ENCODE results near the gene ALDOC. TPM values are rescaled to one million over a fixed set of nuclear protein-coding genes. Genes with fewer than 3 reads are reported as not detected.

Gene ALDOC
- total RNA-seq, 1 donor from 2014 or later, result 18.3 TPM

DNA sequence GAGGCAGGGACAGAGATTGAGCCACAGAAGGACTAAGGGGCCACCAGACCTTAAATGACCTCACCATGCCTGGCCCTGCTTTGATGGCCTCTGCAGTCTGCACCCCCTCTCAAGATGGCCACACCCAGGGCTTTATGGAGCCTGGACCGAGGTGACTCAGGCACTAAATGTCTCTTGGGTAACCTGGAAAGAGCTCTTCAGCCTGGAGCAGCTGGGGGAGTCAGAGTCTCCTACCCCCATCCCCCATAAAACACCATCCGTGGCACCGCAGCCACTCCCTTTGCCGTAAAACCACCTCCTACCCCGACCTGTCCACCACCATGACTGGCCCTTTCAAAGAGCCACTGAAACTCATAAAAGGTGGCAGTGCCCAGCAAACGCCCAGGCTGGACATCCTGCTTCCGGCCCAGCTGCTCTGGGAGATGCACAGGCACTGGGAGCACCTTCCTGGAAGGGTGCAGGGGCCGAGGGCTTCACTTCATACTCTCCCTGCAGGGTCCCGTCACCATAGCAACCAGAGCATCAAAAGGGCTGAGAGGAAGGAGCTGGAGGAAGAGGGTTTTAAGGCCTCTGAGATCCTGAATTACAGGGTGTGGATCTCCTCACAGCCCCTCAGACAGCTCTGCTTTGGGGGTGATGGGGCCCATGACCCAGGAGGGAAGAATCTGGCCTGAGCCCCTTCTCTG is 48.2 kb downstream of the ALDOC start:
- no peak overlapping the region for H3K27ac Mint-ChIP-seq (ENCODE audit: unreplicated experiment)
- H3K36me3 Mint-ChIP-seq (ENCODE audit: low read depth, unreplicated experiment), result no peaks in the 10 kb centered on the region
- H3K4me1 Mint-ChIP-seq (ENCODE audit: unreplicated experiment), result no peaks in the 10 kb centered on the region
- TF ChIP-seq, protein P1, sequence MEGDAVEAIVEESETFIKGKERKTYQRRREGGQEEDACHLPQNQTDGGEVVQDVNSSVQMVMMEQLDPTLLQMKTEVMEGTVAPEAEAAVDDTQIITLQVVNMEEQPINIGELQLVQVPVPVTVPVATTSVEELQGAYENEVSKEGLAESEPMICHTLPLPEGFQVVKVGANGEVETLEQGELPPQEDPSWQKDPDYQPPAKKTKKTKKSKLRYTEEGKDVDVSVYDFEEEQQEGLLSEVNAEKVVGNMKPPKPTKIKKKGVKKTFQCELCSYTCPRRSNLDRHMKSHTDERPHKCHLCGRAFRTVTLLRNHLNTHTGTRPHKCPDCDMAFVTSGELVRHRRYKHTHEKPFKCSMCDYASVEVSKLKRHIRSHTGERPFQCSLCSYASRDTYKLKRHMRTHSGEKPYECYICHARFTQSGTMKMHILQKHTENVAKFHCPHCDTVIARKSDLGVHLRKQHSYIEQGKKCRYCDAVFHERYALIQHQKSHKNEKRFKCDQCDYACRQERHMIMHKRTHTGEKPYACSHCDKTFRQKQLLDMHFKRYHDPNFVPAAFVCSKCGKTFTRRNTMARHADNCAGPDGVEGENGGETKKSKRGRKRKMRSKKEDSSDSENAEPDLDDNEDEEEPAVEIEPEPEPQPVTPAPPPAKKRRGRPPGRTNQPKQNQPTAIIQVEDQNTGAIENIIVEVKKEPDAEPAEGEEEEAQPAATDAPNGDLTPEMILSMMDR (IDR thresholded peaks at IDR 0.05; ENCODE audit: unreplicated experiment), result no peak
- peaks cover 10% of the 10 kb centered on the region for H3K27me3 Mint-ChIP-seq (ENCODE audit: unreplicated experiment)
- H3K9me3 Mint-ChIP-seq (ENCODE audit: unreplicated experiment), result no peaks in the 10 kb centered on the region
- no peak for DNase-seq (ENCODE audit: low spot score)
- no peak overlapping the region for H3K4me3 Mint-ChIP-seq (ENCODE audit: unreplicated experiment)

DNA sequence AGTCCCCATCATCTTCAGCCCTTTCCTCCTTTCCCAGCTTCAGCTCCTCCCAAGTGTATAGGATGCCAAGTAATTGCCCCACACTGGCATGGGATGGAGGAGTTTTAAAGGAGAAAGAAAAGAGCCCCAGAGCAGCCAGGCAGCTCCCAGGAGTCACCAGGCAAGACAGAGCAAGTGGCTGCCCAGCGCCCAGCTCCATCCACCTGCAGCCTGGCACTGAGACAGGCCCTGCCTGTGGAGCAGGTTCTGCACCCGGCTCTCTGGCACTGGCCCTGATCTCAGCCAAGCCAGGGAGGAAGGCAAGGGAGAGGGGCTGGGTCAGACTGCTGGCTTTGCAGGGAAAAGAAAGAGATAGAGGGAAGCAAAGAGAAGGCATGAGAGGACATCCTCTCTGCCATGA is 48.8 kb downstream of the ALDOC start:
- no peaks in the 10 kb centered on the region for H3K36me3 Mint-ChIP-seq (ENCODE audit: low read depth, unreplicated experiment)
- no peak for DNase-seq (ENCODE audit: low spot score)

DNA sequence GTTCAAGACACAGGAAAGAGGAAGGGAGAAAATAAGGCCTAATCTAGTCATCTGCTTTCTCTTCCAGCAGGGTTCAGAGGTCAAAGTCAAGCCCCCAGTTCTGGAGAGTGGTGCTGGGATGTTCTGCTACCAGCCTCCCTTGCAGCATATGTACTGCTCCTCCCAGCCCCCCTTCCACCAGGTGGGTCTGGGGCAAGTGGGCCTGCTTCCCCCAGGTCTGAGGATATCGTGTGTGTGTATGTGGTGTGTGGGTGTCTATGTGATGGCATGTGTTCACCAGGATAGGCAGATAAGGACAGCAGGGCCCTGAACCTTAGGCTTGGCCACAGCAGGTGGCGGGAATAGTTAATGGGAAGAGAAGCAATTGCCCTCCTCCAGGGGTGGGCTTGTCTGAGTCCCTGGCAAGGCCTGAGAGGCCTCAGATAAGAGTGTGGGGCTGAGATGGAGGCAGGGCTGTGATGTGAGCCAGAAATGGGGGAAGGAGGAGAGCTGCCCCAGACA is 49.5 kb downstream of the ALDOC start:
- no peak overlapping the region for H3K4me3 Mint-ChIP-seq (ENCODE audit: unreplicated experiment)
- TF ChIP-seq, protein P1 (IDR thresholded peaks at IDR 0.05; ENCODE audit: unreplicated experiment), result no peak
- no peaks in the 10 kb centered on the region for H3K36me3 Mint-ChIP-seq (ENCODE audit: low read depth, unreplicated experiment)
- no peaks in the 10 kb centered on the region for H3K9me3 Mint-ChIP-seq (ENCODE audit: unreplicated experiment)
- H3K4me1 Mint-ChIP-seq (ENCODE audit: unreplicated experiment), result no peaks in the 10 kb centered on the region
- peaks cover 11% of the 10 kb centered on the region for H3K27me3 Mint-ChIP-seq (ENCODE audit: unreplicated experiment)
- no peak for DNase-seq (ENCODE audit: low spot score)
- H3K27ac Mint-ChIP-seq (ENCODE audit: unreplicated experiment), result peak overlapping the region; percentile 66

More for the DNA sequence above, 48.8 kb downstream of the ALDOC start:
- TF ChIP-seq, protein P1 (IDR thresholded peaks at IDR 0.05; ENCODE audit: unreplicated experiment), result no peak
- Mint-ChIP-seq H3K27me3 (ENCODE audit: unreplicated experiment) (peaks cover 9% of the 10 kb centered on the region), H3K27ac (ENCODE audit: unreplicated experiment) (no peak overlapping the region), H3K9me3 (ENCODE audit: unreplicated experiment) (no peaks in the 10 kb centered on the region), H3K4me1 (ENCODE audit: unreplicated experiment) (no peaks in the 10 kb centered on the region), H3K4me3 (ENCODE audit: unreplicated experiment) (no peak overlapping the region)

DNA sequence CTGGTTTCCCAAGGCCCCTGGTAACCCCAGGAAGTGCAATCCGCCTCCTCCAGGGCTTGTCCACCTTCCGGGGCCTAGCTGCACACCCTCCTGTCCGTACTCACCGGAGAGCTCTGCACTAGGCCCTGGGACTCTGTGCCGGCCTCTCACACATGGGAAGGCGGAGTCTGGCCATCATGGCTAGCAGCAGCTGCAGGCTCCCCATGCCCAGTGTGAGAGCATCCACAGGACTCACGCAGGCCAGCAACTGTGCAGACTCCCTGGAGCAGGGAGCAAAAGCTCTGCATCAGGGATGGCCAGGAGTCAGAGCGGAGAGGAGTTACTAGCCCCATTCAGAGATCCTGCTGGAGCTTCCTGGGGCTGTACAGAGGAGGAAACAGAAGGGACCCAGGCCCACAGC is 50.3 kb downstream of the ALDOC start:
- no peak overlapping the region for H3K27ac Mint-ChIP-seq (ENCODE audit: unreplicated experiment)
- no peak overlapping the region for H3K4me3 Mint-ChIP-seq (ENCODE audit: unreplicated experiment)
- TF ChIP-seq, protein P1 (IDR thresholded peaks at IDR 0.05; ENCODE audit: unreplicated experiment), result no peak
- H3K27me3 Mint-ChIP-seq (ENCODE audit: unreplicated experiment), result peaks cover 11% of the 10 kb centered on the region
- peaks cover 5% of the 10 kb centered on the region for H3K4me1 Mint-ChIP-seq (ENCODE audit: unreplicated experiment)
- no peaks in the 10 kb centered on the region for H3K9me3 Mint-ChIP-seq (ENCODE audit: unreplicated experiment)
- no peaks in the 10 kb centered on the region for H3K36me3 Mint-ChIP-seq (ENCODE audit: low read depth, unreplicated experiment)
- DNase-seq (ENCODE audit: low spot score), result no peak

Data from endothelial cell (in vitro differentiated cells).